ENCODE data around the gene GPHN. TPM values are rescaled to one million over a fixed set of nuclear protein-coding genes. Genes with fewer than 3 reads are reported as not detected.

Gene GPHN
- total and polyA plus RNA-seq, 2 donors (not counting 3 experiments of a cell fraction or from before 2014, with no cell fraction given): 5.1 to 23.2 TPM

- peaks cover 10% of the 10 kb centered on the region for H3K4me1 ChIP-seq (ENCODE audit: control insufficient read depth, extremely low read depth, insufficient read depth, low read length)
- no peak overlapping the region for H3K27ac ChIP-seq (ENCODE audit: insufficient read depth, low read depth, low read length)
- intact Hi-C loops (cut with micrococcal nuclease) (loop anchor here (10.0 kb wide), 1 partner anchor 1461 kb away; no protein-coding TSS in a partner anchor), dilution Hi-C loops (cut with MboI; ENCODE audit: extremely low pct_ligation_motif_present, low sequenced_read_pairs) (no loop called here)
- no peak overlapping the region for H3K9ac ChIP-seq (replicated peaks; ENCODE audit: extremely low read depth, insufficient read depth, low read length)
- no peak for DNase-seq (ENCODE audit: low read depth, low spot score)
- H3K27me3 ChIP-seq (ENCODE audit: control insufficient read depth in 2 of 2, insufficient read depth in 2 of 2, low read length in 2 of 2): no peaks in the 10 kb centered on the region
- CTCF ChIA-PET: interaction anchor here (2.3 kb wide), 1 partner anchor 99 kb away, joined by 10 read pairs; no protein-coding TSS in a partner anchor
- H3K79me2 ChIP-seq (ENCODE audit: control insufficient read depth, insufficient read depth, low read length): no peaks in the 10 kb centered on the region
- TF ChIP-seq POLR2A (IDR thresholded peaks at IDR 0.05; ENCODE audit: low read depth, low read length) (no peak), EZH2 (IDR thresholded peaks at IDR 0.05; ENCODE audit: borderline replicate concordance, low read depth, low read length, severe bottlenecking) (no peak), JUN (IDR thresholded peaks at IDR 0.05; ENCODE audit: borderline replicate concordance, insufficient read depth, insufficient read length, low read depth) (no peak), MYC (IDR thresholded peaks at IDR 0.05; ENCODE audit: low read depth, low read length) (no peak), MAX (IDR thresholded peaks at IDR 0.05; ENCODE audit: insufficient read depth, insufficient read length) (no peak), FOS (IDR thresholded peaks at IDR 0.05; ENCODE audit: borderline replicate concordance, insufficient read depth, low read length) (no peak), GATA2 (IDR thresholded peaks at IDR 0.05; ENCODE audit: insufficient read depth, insufficient read length, low read depth, low read length) (no peak), POLR2AphosphoS5 (IDR thresholded peaks at IDR 0.05; ENCODE audit: insufficient read depth, low read depth, low read length) (no peak)
- TF ChIP-seq, protein P1, sequence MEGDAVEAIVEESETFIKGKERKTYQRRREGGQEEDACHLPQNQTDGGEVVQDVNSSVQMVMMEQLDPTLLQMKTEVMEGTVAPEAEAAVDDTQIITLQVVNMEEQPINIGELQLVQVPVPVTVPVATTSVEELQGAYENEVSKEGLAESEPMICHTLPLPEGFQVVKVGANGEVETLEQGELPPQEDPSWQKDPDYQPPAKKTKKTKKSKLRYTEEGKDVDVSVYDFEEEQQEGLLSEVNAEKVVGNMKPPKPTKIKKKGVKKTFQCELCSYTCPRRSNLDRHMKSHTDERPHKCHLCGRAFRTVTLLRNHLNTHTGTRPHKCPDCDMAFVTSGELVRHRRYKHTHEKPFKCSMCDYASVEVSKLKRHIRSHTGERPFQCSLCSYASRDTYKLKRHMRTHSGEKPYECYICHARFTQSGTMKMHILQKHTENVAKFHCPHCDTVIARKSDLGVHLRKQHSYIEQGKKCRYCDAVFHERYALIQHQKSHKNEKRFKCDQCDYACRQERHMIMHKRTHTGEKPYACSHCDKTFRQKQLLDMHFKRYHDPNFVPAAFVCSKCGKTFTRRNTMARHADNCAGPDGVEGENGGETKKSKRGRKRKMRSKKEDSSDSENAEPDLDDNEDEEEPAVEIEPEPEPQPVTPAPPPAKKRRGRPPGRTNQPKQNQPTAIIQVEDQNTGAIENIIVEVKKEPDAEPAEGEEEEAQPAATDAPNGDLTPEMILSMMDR (IDR thresholded peaks at IDR 0.05; ENCODE audit: extremely low read depth in 1 of 2, insufficient read depth in 1 of 2, low read depth in 1 of 2, low read length in 2 of 2): no peak
- no peaks in the 10 kb centered on the region for H3K9me1 ChIP-seq (replicated peaks; ENCODE audit: control insufficient read depth, extremely low read depth, insufficient read depth, low read length)
- BruUV-seq (replicated peaks): no TSS peak
- H3K9me3 ChIP-seq (replicated peaks; ENCODE audit: control insufficient read depth, insufficient read depth, low read length): no peaks in the 10 kb centered on the region
- H3K4me3 ChIP-seq (replicated peaks in 1 of 3; ENCODE audit: insufficient read depth in 1 of 3, low read depth in 1 of 3, low read length in 3 of 3): no peak overlapping the region
- no peak overlapping the region for H3K4me2 ChIP-seq (ENCODE audit: insufficient read depth, low read length)
- POLR2A ChIA-PET: no interaction called here
- no peak for FAIRE-seq
- H2AFZ ChIP-seq (ENCODE audit: low read depth, low read length): no peak overlapping the region
- no peaks in the 10 kb centered on the region for H3K36me3 ChIP-seq (ENCODE audit: control insufficient read depth in 2 of 2, extremely low read depth in 1 of 2, insufficient read depth in 2 of 2, low read length in 2 of 2)
- no peaks in the 10 kb centered on the region for H4K20me1 ChIP-seq (replicated peaks; ENCODE audit: control insufficient read depth, extremely low read depth, insufficient read depth, low read length)
Observed at GRCh38 chr14:67186172-67186768, 678.3 kb downstream of the GPHN start.
